ENCODE data around the gene PPP4C.

PPP4C gene

DNA sequence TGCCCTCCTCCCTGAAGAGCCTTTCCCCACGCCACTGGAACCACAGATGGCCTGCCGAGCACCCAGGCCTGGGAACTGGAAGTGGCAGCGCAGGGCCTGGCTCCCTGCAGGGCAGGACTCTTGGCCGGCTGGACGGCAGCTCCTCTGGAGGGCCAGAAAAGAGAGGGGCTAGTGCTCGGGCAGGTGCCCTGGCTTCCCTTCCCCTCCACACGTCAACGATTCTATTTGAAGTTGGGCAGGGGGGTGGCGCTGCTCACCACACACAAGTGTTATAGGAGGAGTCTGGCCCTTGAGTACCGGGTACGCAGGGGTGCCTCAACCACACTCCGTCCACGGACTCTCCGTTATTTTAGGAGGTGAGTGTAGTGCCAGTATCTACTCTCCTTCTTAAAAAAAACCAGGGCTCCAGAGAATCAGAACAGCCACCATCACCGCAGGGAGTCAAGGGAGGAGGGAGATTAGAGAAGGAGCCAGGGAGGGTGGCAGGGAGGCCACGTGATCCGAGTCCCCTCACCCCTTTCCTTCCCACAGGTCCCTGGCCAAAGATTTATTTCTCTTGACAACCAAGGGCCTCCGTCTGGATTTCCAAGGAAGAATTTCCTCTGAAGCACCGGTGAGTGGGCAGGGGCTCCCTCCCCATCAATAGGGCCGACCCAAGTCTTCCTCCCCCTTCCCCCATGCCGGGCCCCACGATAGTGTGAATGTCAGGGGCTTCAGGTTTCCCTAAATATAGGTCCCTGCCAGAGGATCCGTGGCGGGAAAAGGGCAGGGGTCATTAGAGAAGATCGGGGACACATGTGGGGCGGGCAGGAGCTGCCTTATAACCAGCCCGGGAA lies 11.7 kb upstream of the PPP4C start:
- Histone ChIP-seq H3K36me3 (ENCODE audit: insufficient read depth, low read length) (peaks cover 37% of the 10 kb centered on the region), H3K9me3 (ENCODE audit: low read depth, low read length) (no peaks in the 10 kb centered on the region), H3K4me3 (peak overlapping the region; percentile 94), H3K9ac (ENCODE audit: insufficient read length) (peak overlapping the region; percentile 90), H3K27ac (peak overlapping the region; percentile 97)
- DNase-seq (ENCODE audit: low read depth, low spot score), result no peak
- TF ChIP-seq POLR2AphosphoS5 (IDR thresholded peaks at IDR 0.05; ENCODE audit: borderline replicate concordance, low read depth, low read length) (peak; percentile 66), EZH2 (IDR thresholded peaks at IDR 0.05) (no peak), FOXP2 (optimal IDR thresholded peaks at IDR 0.05; ENCODE audit: control extremely low read depth, extremely low read length, insufficient read depth) (no peak)

DNA sequence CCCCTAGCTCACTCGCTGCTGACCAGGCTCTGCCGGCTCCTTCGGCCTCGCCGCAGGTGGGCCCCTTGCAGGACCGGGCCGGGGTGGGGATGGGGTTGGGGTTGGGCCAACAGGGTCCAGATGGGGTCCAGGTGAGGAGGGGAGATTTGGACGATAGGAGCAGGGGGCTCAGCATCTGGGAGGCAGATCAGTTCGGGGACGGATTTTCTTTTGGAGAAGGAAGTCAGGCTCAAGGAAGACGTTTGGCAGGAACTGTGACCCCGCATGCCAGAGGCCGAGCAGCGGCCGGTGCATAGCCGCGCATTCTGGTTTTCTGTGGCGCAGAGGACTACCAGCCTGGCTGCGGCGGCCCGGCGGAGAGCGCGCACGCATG lies 11.1 kb upstream of the PPP4C start:
- peaks cover 41% of the 10 kb centered on the region for H3K36me3 ChIP-seq (ENCODE audit: insufficient read depth, low read length)

GRCh38 chr16:30065102-30065942 lies 10.5 kb upstream of the PPP4C start, which contains the start of gene ALDOA:
ALDOA (plus strand) TSS chr16:30065760; CDS start chr16:30066898, 1,138 bp downstream.
- TF ChIP-seq POLR2AphosphoS5 (IDR thresholded peaks at IDR 0.05; ENCODE audit: borderline replicate concordance, low read depth, low read length) (peak; percentile 95), FOXP2 (optimal IDR thresholded peaks at IDR 0.05; ENCODE audit: control extremely low read depth, extremely low read length, insufficient read depth) (peak; percentile 77), EZH2 (IDR thresholded peaks at IDR 0.05) (no peak)
- peak within 1 kb of the TSS; percentile 97 for H3K27ac ChIP-seq
- peaks cover 41% of the 10 kb centered on the region for H3K36me3 ChIP-seq (ENCODE audit: insufficient read depth, low read length)
- H3K4me3 ChIP-seq, result peak within 1 kb of the TSS; percentile 94
- H3K9me3 ChIP-seq (ENCODE audit: low read depth, low read length), result no peaks in the 10 kb centered on the region
- peak; percentile 62 for DNase-seq (ENCODE audit: low read depth, low spot score)
- peak within 1 kb of the TSS; percentile 94 for H3K9ac ChIP-seq (ENCODE audit: insufficient read length)

More for the DNA sequence above, 11.1 kb upstream of the PPP4C start:
- no peaks in the 10 kb centered on the region for H3K9me3 ChIP-seq (ENCODE audit: low read depth, low read length)
- H3K27ac ChIP-seq, result peak overlapping the region; percentile 97
- no peak for DNase-seq (ENCODE audit: low read depth, low spot score)
- peak overlapping the region; percentile 94 for H3K4me3 ChIP-seq
- peak overlapping the region; percentile 90 for H3K9ac ChIP-seq (ENCODE audit: insufficient read length)
- no peak for TF ChIP-seq POLR2AphosphoS5 (IDR thresholded peaks at IDR 0.05; ENCODE audit: borderline replicate concordance, low read depth, low read length)
- no peak for TF ChIP-seq FOXP2 (optimal IDR thresholded peaks at IDR 0.05; ENCODE audit: control extremely low read depth, extremely low read length, insufficient read depth)

DNA sequence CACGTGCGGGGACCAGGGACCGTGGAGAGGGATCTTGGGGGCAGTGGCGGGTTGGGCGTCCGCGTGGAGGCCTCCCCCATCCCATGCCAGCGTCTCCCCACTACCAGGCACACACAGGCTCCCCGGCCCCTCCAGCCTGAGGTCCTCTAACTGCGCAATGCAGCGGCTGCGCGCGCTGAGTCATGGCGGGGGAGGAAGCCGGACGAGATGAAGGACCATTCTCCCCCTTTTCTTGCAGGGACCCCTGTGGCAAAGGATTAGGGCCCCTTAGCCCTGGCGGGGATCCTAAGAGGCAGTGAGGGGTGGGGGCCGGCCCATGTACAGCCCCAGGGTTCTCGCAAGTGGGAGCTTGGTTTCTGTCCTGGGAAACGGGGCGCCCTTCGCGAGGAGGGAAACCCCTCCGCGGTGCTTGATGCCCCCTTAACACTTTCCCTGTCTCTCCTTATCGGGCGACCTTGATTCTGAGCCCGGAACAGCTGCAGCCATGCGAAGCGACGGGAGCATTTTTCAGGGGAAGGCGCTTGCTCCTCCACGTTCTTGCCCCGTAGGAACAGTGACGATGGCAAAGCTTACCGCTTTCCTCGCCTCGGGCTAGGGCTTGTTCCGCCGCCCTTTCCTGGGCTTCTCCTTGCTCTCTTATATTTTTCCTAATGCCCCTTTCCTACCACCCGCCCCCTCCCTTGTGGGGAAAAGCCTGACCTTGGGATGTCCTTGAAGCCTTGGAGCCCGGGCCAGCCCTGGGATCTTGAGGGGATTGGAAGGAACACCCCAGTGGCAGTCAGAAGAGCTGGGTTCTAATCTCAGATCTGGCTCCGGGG lies 9.6 kb upstream of the PPP4C start:
- TF ChIP-seq EZH2 (IDR thresholded peaks at IDR 0.05) (no peak), POLR2AphosphoS5 (IDR thresholded peaks at IDR 0.05; ENCODE audit: borderline replicate concordance, low read depth, low read length) (no peak), FOXP2 (optimal IDR thresholded peaks at IDR 0.05; ENCODE audit: control extremely low read depth, extremely low read length, insufficient read depth) (no peak)
- Histone ChIP-seq H3K9me3 (ENCODE audit: low read depth, low read length) (no peaks in the 10 kb centered on the region), H3K9ac (ENCODE audit: insufficient read length) (peak overlapping the region; percentile 94), H3K4me3 (peak overlapping the region; percentile 94), H3K27ac (peak overlapping the region; percentile 78), H3K36me3 (ENCODE audit: insufficient read depth, low read length) (peaks cover 47% of the 10 kb centered on the region)
- no peak for DNase-seq (ENCODE audit: low read depth, low spot score)

- TF ChIP-seq FOXP2 (optimal IDR thresholded peaks at IDR 0.05; ENCODE audit: control extremely low read depth, extremely low read length, insufficient read depth) (no peak), POLR2AphosphoS5 (IDR thresholded peaks at IDR 0.05; ENCODE audit: borderline replicate concordance, low read depth, low read length) (no peak; the same call in 1 of the 2 replicates), EZH2 (IDR thresholded peaks at IDR 0.05) (no peak)
- H3K9me3 ChIP-seq (ENCODE audit: low read depth, low read length), result no peaks in the 10 kb centered on the region
- H3K4me3 ChIP-seq, result peak overlapping the region; percentile 94
- no peak for DNase-seq (ENCODE audit: low read depth, low spot score)
- peaks cover 55% of the 10 kb centered on the region for H3K36me3 ChIP-seq (ENCODE audit: insufficient read depth, low read length)
- H3K27ac ChIP-seq, result peak overlapping the region; percentile 78
- H3K9ac ChIP-seq (ENCODE audit: insufficient read length), result peak overlapping the region; percentile 94
Measured at GRCh38 chr16:30066761-30067583, 8.8 kb upstream of the PPP4C start.

- Histone ChIP-seq H3K27ac (0 out of 2 replicates have a peak overlapping the region, but pooled peaks have one; percentile 21), H3K4me3 (peak overlapping the region; percentile 94), H3K36me3 (ENCODE audit: insufficient read depth, low read length) (peaks cover 59% of the 10 kb centered on the region)
Measured at GRCh38 chr16:30067584-30067916, 8.2 kb upstream of the PPP4C start.

GRCh38 chr16:30068333-30068732 lies 7.5 kb upstream of the PPP4C start:
- no peak overlapping the region for H3K4me3 ChIP-seq
- H3K9ac ChIP-seq (ENCODE audit: insufficient read length), result no peak overlapping the region
- no peak for DNase-seq (ENCODE audit: low read depth, low spot score)

More at GRCh38 chr16:30067584-30067916, 8.2 kb upstream of the PPP4C start:
- no peaks in the 10 kb centered on the region for H3K9me3 ChIP-seq (ENCODE audit: low read depth, low read length)
- peak overlapping the region; percentile 94 for H3K9ac ChIP-seq (ENCODE audit: insufficient read length)
- TF ChIP-seq POLR2AphosphoS5 (IDR thresholded peaks at IDR 0.05; ENCODE audit: borderline replicate concordance, low read depth, low read length) (0 out of 2 replicates have a peak, but pooled peaks have one; percentile 24), EZH2 (IDR thresholded peaks at IDR 0.05) (no peak), FOXP2 (optimal IDR thresholded peaks at IDR 0.05; ENCODE audit: control extremely low read depth, extremely low read length, insufficient read depth) (no peak)
- no peak for DNase-seq (ENCODE audit: low read depth, low spot score)

More at GRCh38 chr16:30068333-30068732, 7.5 kb upstream of the PPP4C start:
- peaks cover 59% of the 10 kb centered on the region for H3K36me3 ChIP-seq (ENCODE audit: insufficient read depth, low read length)
- TF ChIP-seq POLR2AphosphoS5 (IDR thresholded peaks at IDR 0.05; ENCODE audit: borderline replicate concordance, low read depth, low read length), result no peak
- no peak for TF ChIP-seq FOXP2 (optimal IDR thresholded peaks at IDR 0.05; ENCODE audit: control extremely low read depth, extremely low read length, insufficient read depth)
- no peak for TF ChIP-seq EZH2 (IDR thresholded peaks at IDR 0.05)
- H3K9me3 ChIP-seq (ENCODE audit: low read depth, low read length), result no peaks in the 10 kb centered on the region
- no peak overlapping the region for H3K27ac ChIP-seq
